ENCODE data around the gene CEP85L. TPM values are rescaled to one million over a fixed set of nuclear protein-coding genes. Genes with fewer than 3 reads are reported as not detected.

The CEP85L gene
- polyA plus RNA-seq: 4.3 TPM
- long read RNA-seq, donor 1, partial matches to known transcripts: 0 of 9 reads
- long read RNA-seq, donor 1, other reads (novel, unspliced or antisense): 9 of 9 reads
- long read RNA-seq, donor 2: 0 reads
- long read RNA-seq, donor 3: 0 reads
- long read RNA-seq, donor 4: 0 reads
- long read RNA-seq, donor 5, partial matches to known transcripts: 0 of 1 reads
- long read RNA-seq, donor 5, other reads (novel, unspliced or antisense): 0 of 1 reads
- long read RNA-seq, donor 6: 0 reads
- long read RNA-seq, donor 7: 0 reads
- long read RNA-seq, donor 8, full-length matches to known transcripts: 1 of 1 reads
- long read RNA-seq, donor 8, partial matches to known transcripts: 0 of 1 reads
- long read RNA-seq, donor 8, other reads (novel, unspliced or antisense): 0 of 1 reads
- long read RNA-seq, donor 9: 0 reads
- long read RNA-seq, donor 10, full-length matches to known transcripts: 1 of 1 reads
- long read RNA-seq, donor 10, partial matches to known transcripts: 0 of 1 reads
- long read RNA-seq, donor 10, other reads (novel, unspliced or antisense): 0 of 1 reads
- long read RNA-seq, donor 11: 0 reads

DNA sequence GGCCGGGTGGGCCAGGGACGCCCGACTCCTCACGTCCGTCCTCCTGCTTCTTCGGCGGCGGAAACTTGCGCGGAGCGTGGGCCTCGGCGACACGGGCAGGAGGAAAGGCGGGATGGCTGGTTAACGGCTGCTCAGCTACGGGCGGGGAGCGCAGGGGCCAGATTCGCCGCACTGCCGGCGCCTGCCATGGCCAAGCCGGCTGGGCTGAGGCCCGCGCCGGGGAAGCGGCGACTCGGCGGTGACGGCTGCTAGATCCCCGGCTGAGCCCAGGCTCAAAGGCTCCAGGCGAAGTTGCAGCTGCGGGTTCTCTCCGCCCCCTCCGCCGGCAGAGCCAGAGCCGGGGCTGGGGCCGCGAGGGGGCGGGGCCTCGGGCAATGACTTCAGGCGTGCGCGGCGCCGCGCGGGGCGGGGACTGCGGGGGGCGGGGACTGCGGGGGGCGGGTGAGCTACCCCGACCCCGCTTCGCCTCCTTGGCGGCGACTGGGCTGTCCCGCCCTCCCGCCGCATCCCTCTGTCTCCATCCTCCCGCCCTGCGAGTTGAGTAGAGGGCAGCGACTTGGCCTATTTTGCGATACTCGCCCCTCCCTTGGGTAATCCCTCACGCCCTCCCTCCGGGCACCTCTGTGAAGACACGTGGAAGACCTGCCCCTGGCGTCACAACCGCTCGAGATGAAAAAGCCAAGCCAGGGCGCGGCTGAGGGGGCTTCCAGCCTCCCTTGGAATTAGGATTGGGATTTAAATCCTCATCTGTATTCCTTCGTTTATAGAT lies at the start of gene CEP85L:
Gene CEP85L, minus strand, starts transcription at position 310 of the 769 bp plus-strand sequence. CDS start 322 bp downstream, outside the sequence.
- WGBS (ENCODE audit: insufficient coverage, low lambda C conversion rate): no CpG with 5 or more reads among the region's 77 CpGs
- Histone ChIP-seq H3K27me3 (ENCODE audit: control insufficient read depth, insufficient read depth, low read length) (peaks cover 30% of the 10 kb centered on the region), H3K4me3 (ENCODE audit: low read length) (peak within 1 kb of the TSS; percentile 67), H3K27ac (ENCODE audit: low read length) (peak within 1 kb of the TSS; percentile 80), H3K4me1 (ENCODE audit: control insufficient read depth, insufficient read depth, low read length) (peaks cover 5% of the 10 kb centered on the region), H3K9me3 (ENCODE audit: control insufficient read depth, low read depth, low read length) (no peaks in the 10 kb centered on the region), H3K36me3 (ENCODE audit: control insufficient read depth, insufficient read depth, low read length) (no peaks in the 10 kb centered on the region)
- peak; percentile 68 to 83 for DNase-seq

DNA sequence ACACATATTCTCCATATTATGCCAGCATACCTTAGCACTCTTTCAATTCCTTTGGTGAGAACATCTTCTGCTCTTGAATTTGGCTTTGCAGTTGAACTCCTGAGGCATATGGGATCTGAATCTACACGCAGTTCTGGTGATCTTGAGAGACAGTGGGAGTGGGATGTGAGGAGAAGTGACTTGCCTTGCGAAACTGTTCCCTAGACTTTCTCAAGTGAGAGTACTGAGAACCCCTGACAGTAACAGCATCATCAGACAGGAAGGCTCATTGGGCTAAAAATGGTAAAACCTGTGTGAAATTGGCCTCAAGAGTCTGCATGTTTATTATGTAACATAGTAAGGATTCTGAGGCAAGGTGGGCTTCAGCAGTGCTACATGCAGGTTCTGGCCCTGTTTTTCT lies 49.1 kb upstream of the CEP85L start:
- no CpG with 5 or more reads among the region's 2 CpGs for WGBS (ENCODE audit: insufficient coverage, low lambda C conversion rate)
- Histone ChIP-seq H3K27me3 (ENCODE audit: control insufficient read depth, insufficient read depth, low read length) (no peaks in the 10 kb centered on the region), H3K4me1 (ENCODE audit: control insufficient read depth, insufficient read depth, low read length) (no peaks in the 10 kb centered on the region), H3K9me3 (ENCODE audit: control insufficient read depth, low read depth, low read length) (no peaks in the 10 kb centered on the region), H3K4me3 (ENCODE audit: low read length) (no peak overlapping the region), H3K27ac (ENCODE audit: low read length) (no peak overlapping the region), H3K36me3 (ENCODE audit: control insufficient read depth, insufficient read depth, low read length) (no peaks in the 10 kb centered on the region)
- DNase-seq: no peak

DNA sequence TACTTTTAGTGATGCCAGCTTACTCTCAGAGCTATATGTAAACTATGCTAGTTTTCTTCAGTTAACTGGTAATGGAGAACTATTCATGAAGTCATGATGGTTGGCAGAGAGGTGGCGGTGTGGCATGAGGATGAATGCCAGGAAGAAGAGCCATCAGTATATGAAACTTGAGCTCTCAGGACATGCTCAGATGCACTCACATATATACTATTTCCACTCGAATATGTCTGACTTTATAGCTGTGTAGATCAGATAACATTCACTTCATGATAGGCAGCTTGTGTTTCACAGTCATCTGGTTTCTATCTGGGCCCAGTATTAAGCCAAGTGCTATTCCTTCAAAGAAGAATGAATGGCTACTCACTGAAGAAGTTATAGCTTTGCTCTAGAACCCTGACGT lies 46.2 kb upstream of the CEP85L start:
- Histone ChIP-seq H3K27me3 (ENCODE audit: control insufficient read depth, insufficient read depth, low read length) (no peaks in the 10 kb centered on the region), H3K9me3 (ENCODE audit: control insufficient read depth, low read depth, low read length) (no peaks in the 10 kb centered on the region), H3K4me1 (ENCODE audit: control insufficient read depth, insufficient read depth, low read length) (no peaks in the 10 kb centered on the region), H3K27ac (ENCODE audit: low read length) (no peak overlapping the region), H3K4me3 (ENCODE audit: low read length) (no peak overlapping the region), H3K36me3 (ENCODE audit: control insufficient read depth, insufficient read depth, low read length) (no peaks in the 10 kb centered on the region)
- no peak for DNase-seq
- WGBS (ENCODE audit: insufficient coverage, low lambda C conversion rate): 100% methylated on average over 1 of the region's 3 CpGs

DNA sequence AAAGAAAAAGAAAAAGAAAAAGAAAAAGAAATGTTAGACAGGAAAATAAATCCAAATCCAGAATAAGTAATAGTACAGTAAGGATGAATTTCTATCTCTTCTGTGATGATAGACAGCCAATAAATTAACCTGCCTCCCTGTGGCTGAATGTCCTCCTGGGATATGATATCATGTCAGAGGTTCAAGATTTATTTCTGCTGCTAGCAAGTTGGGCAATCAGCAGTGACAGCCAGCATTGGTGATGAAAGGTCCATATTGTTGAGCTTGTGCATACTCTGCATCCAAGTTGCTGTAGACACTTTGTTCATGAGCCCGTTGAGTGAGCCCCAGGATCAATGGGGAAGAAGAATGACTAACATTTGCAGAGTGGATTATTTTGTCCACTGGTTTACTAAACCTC lies 44.9 kb upstream of the CEP85L start:
- Histone ChIP-seq H3K27me3 (ENCODE audit: control insufficient read depth, insufficient read depth, low read length) (no peaks in the 10 kb centered on the region), H3K4me3 (ENCODE audit: low read length) (no peak overlapping the region), H3K27ac (ENCODE audit: low read length) (no peak overlapping the region), H3K4me1 (ENCODE audit: control insufficient read depth, insufficient read depth, low read length) (no peaks in the 10 kb centered on the region), H3K9me3 (ENCODE audit: control insufficient read depth, low read depth, low read length) (no peaks in the 10 kb centered on the region), H3K36me3 (ENCODE audit: control insufficient read depth, insufficient read depth, low read length) (no peaks in the 10 kb centered on the region)
- no CpG with 5 or more reads among the region's 1 CpG for WGBS (ENCODE audit: insufficient coverage, low lambda C conversion rate)
- DNase-seq: no peak

GRCh38 chr6:118693562-118693961 lies 42.2 kb upstream of the CEP85L start:
- Histone ChIP-seq H3K4me1 (ENCODE audit: control insufficient read depth, insufficient read depth, low read length) (no peaks in the 10 kb centered on the region), H3K27me3 (ENCODE audit: control insufficient read depth, insufficient read depth, low read length) (no peaks in the 10 kb centered on the region), H3K27ac (ENCODE audit: low read length) (no peak overlapping the region), H3K4me3 (ENCODE audit: low read length) (no peak overlapping the region), H3K36me3 (ENCODE audit: control insufficient read depth, insufficient read depth, low read length) (no peaks in the 10 kb centered on the region), H3K9me3 (ENCODE audit: control insufficient read depth, low read depth, low read length) (no peaks in the 10 kb centered on the region)
- DNase-seq: no peak
- WGBS (ENCODE audit: insufficient coverage, low lambda C conversion rate): no CpG with 5 or more reads among the region's 1 CpG

DNA sequence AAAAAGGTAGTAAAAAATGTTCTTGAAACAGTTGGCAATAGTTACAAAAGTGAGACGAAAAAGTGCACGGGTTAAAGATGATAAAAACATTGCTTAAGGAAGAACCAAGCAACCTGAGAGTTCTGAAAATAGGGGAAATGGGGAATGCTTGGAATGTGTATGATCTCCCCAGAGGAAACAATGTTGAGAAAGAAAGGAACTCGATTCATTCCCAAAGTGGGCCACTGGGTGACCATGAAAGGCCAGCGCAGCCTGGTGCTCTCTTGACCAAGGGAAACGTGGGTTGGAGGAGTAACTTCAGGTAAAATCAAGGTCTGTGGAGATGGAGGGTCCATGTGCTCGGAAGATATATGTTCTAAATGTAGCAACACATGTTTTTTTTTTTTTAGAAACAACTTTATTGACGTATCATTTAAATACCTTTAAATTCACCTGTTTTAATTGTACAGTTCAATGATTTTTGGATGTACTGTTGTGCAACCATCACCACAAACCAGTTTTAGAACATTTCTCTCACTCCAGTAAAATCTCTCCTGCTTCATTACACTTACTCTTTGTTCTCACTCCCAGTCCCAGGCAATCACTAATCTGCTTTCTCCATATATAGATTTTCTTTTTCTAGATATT lies 34.5 kb upstream of the CEP85L start:
- no peak for DNase-seq
- Histone ChIP-seq H3K27me3 (ENCODE audit: control insufficient read depth, insufficient read depth, low read length) (no peaks in the 10 kb centered on the region), H3K27ac (ENCODE audit: low read length) (no peak overlapping the region), H3K4me3 (ENCODE audit: low read length) (no peak overlapping the region), H3K36me3 (ENCODE audit: control insufficient read depth, insufficient read depth, low read length) (no peaks in the 10 kb centered on the region), H3K4me1 (ENCODE audit: control insufficient read depth, insufficient read depth, low read length) (no peaks in the 10 kb centered on the region), H3K9me3 (ENCODE audit: control insufficient read depth, low read depth, low read length) (peaks cover 2% of the 10 kb centered on the region)
- 78% methylated on average over 3 of the region's 7 CpGs for WGBS (ENCODE audit: insufficient coverage, low lambda C conversion rate)

- Histone ChIP-seq H3K27me3 (ENCODE audit: control insufficient read depth, insufficient read depth, low read length) (no peaks in the 10 kb centered on the region), H3K9me3 (ENCODE audit: control insufficient read depth, low read depth, low read length) (peaks cover 2% of the 10 kb centered on the region), H3K4me1 (ENCODE audit: control insufficient read depth, insufficient read depth, low read length) (no peaks in the 10 kb centered on the region), H3K4me3 (ENCODE audit: low read length) (no peak overlapping the region), H3K36me3 (ENCODE audit: control insufficient read depth, insufficient read depth, low read length) (no peaks in the 10 kb centered on the region), H3K27ac (ENCODE audit: low read length) (no peak overlapping the region)
- DNase-seq: no peak
- WGBS (ENCODE audit: insufficient coverage, low lambda C conversion rate): 100% methylated on average over 1 of the region's 9 CpGs
Observed at GRCh38 chr6:118683881-118684872, 32.8 kb upstream of the CEP85L start.

GRCh38 chr6:118680452-118681095 lies 29.2 kb upstream of the CEP85L start:
- WGBS (ENCODE audit: insufficient coverage, low lambda C conversion rate): no CpG with 5 or more reads among the region's 9 CpGs
- H3K36me3 ChIP-seq (ENCODE audit: control insufficient read depth, insufficient read depth, low read length): no peaks in the 10 kb centered on the region

GRCh38 chr6:118679327-118679901 lies 28.0 kb upstream of the CEP85L start:
- Histone ChIP-seq H3K9me3 (ENCODE audit: control insufficient read depth, low read depth, low read length) (no peaks in the 10 kb centered on the region), H3K27me3 (ENCODE audit: control insufficient read depth, insufficient read depth, low read length) (no peaks in the 10 kb centered on the region), H3K4me1 (ENCODE audit: control insufficient read depth, insufficient read depth, low read length) (no peaks in the 10 kb centered on the region), H3K4me3 (ENCODE audit: low read length) (no peak overlapping the region), H3K36me3 (ENCODE audit: control insufficient read depth, insufficient read depth, low read length) (no peaks in the 10 kb centered on the region), H3K27ac (ENCODE audit: low read length) (no peak overlapping the region)
- WGBS (ENCODE audit: insufficient coverage, low lambda C conversion rate): no CpG with 5 or more reads among the region's 1 CpG
- no peak for DNase-seq

More at GRCh38 chr6:118680452-118681095, 29.2 kb upstream of the CEP85L start:
- H3K9me3 ChIP-seq (ENCODE audit: control insufficient read depth, low read depth, low read length): no peaks in the 10 kb centered on the region
- no peak for DNase-seq
- H3K27me3 ChIP-seq (ENCODE audit: control insufficient read depth, insufficient read depth, low read length): no peaks in the 10 kb centered on the region
- H3K4me3 ChIP-seq (ENCODE audit: low read length): no peak overlapping the region
- no peaks in the 10 kb centered on the region for H3K4me1 ChIP-seq (ENCODE audit: control insufficient read depth, insufficient read depth, low read length)
- H3K27ac ChIP-seq (ENCODE audit: low read length): no peak overlapping the region
